Endothelial cell of umbilical vein (primary cell): ENCODE measurements around the gene CBFB. TPM values are rescaled to one million over a fixed set of nuclear protein-coding genes. Genes with fewer than 3 reads are reported as not detected.

Experiments used
- BruUV-seq: library from RNA; stranded (reverse); fragments of 400-500 nt; replicated peaks from 2 replicates; lab custom pipeline; 2021; lab: Mats Ljungman, UMichigan
- CTCF ChIA-PET: fragments of 300-600, 350-600 bp; sonication (Branson Sonifier 250); formaldehyde crosslinking; loops from one replicate; lab custom pipeline; 2021; ENCODE audit warnings: antibody characterized with exemption, inconsistent platforms; lab: Charles Lee
- POLR2A ChIA-PET: fragments of 300-600, 350-600 bp; sonication (Branson Sonifier 250); formaldehyde crosslinking; loops from one replicate; lab custom pipeline; 2021; ENCODE audit warnings: antibody characterized with exemption, inconsistent platforms; lab: Charles Lee
- DNase-seq: peaks from one replicate; pipeline ENCODE4 v3.0.0-alpha.2; 2011; ENCODE audit warnings: low read depth, low spot score
- FAIRE-seq: peaks from 2 replicates; lab custom pipeline; 2011; peaks lifted over from hg19 to GRCh38; lab: Jason Lieb, UNC
- H2AFZ ChIP-seq: 2 replicates; pipeline ENCODE4 v1.6.0; 2012; ENCODE audit warnings: low read depth, low read length, control low read depth, inconsistent platforms
- H3K27ac ChIP-seq: 2 replicates; pipeline ENCODE4 v1.5.1; 2011; ENCODE audit warnings: low read depth, mild to moderate bottlenecking, control low read depth, low read length, moderate library complexity; ENCODE audit not compliant: insufficient read depth
- H3K27me3 ChIP-seq, 2 experiments: 2 replicates each; pipeline versions ENCODE4 v1.6.0 to v1.6.1; 2011; ENCODE audit warnings: low read length in 2 of 2, mixed read lengths in 1 of 2; ENCODE audit not compliant: control insufficient read depth in 2 of 2, insufficient read depth in 2 of 2
- H3K36me3 ChIP-seq, 2 experiments: 2 replicates in 1 of 2; 3 replicates in 1 of 2; pipeline ENCODE4 v1.5.1; 2011; ENCODE audit warnings: low read length in 2 of 2, mild to moderate bottlenecking in 1 of 2, moderate library complexity in 1 of 2; ENCODE audit not compliant: control insufficient read depth in 2 of 2, insufficient read depth in 2 of 2; ENCODE audit errors: extremely low read depth in 1 of 2
- H3K4me1 ChIP-seq: 3 replicates; pipeline ENCODE4 v1.5.1; 2011; ENCODE audit warnings: mild to moderate bottlenecking, low read length; ENCODE audit not compliant: control insufficient read depth, insufficient read depth; ENCODE audit errors: extremely low read depth
- H3K4me2 ChIP-seq: 2 replicates; pipeline ENCODE4 v1.6.1; 2011; ENCODE audit warnings: low read length, control low read depth, mixed read lengths; ENCODE audit not compliant: insufficient read depth
- H3K4me3 ChIP-seq, 3 experiments: fragments of 200-600 bp in 1 of 3; sonication (generic), shearing (Covaris generic) in 1 of 3; replicated peaks in 1 of 3; 2 replicates each; pipeline ENCODE4 v1.5.1; 2011 to 2016; ENCODE audit warnings: control low read depth in 3 of 3, low read length in 3 of 3, mild to moderate bottlenecking in 2 of 3, inconsistent platforms in 1 of 3, low read depth in 1 of 3, moderate library complexity in 1 of 3; ENCODE audit not compliant: insufficient read depth in 1 of 3
- H3K79me2 ChIP-seq: 2 replicates; pipeline ENCODE4 v1.6.0; 2012; ENCODE audit warnings: low read length, inconsistent platforms; ENCODE audit not compliant: control insufficient read depth, insufficient read depth
- H3K9ac ChIP-seq: replicated peaks from 2 replicates; pipeline ENCODE3; 2011; ENCODE audit warnings: low read length, control low read depth; ENCODE audit not compliant: insufficient read depth; ENCODE audit errors: extremely low read depth
- H3K9me1 ChIP-seq: replicated peaks from 3 replicates; pipeline ENCODE4 v1.6.0; 2011; ENCODE audit warnings: mild to moderate bottlenecking, low read length; ENCODE audit not compliant: control insufficient read depth, insufficient read depth; ENCODE audit errors: extremely low read depth
- H3K9me3 ChIP-seq: replicated peaks from 2 replicates; pipeline ENCODE4 v1.5.1; 2012; ENCODE audit warnings: low read length, inconsistent platforms; ENCODE audit not compliant: control insufficient read depth, insufficient read depth
- H4K20me1 ChIP-seq: replicated peaks from 2 replicates; pipeline ENCODE3; 2011; ENCODE audit warnings: mild to moderate bottlenecking, low read length; ENCODE audit not compliant: control insufficient read depth, insufficient read depth; ENCODE audit errors: extremely low read depth
- EZH2 ChIP-seq: IDR thresholded peaks from 2 replicates; pipeline ENCODE4 v1.6.1; 2012; ENCODE audit warnings: borderline replicate concordance, low read depth, mild to moderate bottlenecking, moderate library complexity, low read length, inconsistent platforms; ENCODE audit not compliant: severe bottlenecking
- FOS ChIP-seq: IDR thresholded peaks from 2 replicates; pipeline ENCODE4 v1.6.1; 2011; ENCODE audit warnings: mild to moderate bottlenecking, low read length, moderate library complexity, borderline replicate concordance; ENCODE audit not compliant: insufficient read depth
- GATA2 ChIP-seq: IDR thresholded peaks from 2 replicates; pipeline ENCODE4 v1.7.0; 2011; ENCODE audit warnings: low read depth, mild to moderate bottlenecking, moderate library complexity, mixed read lengths, low read length; ENCODE audit not compliant: insufficient read length, insufficient read depth
- JUN ChIP-seq: IDR thresholded peaks from 2 replicates; pipeline ENCODE4 v1.6.1; 2011; ENCODE audit warnings: borderline replicate concordance, low read depth; ENCODE audit not compliant: insufficient read length, insufficient read depth
- MYC ChIP-seq: IDR thresholded peaks from one replicate; pipeline ENCODE4 v1.6.1; 2011; ENCODE audit warnings: mild to moderate bottlenecking, low read depth, low read length
- POLR2A ChIP-seq: IDR thresholded peaks from 2 replicates; pipeline ENCODE4 v1.6.1; 2012; ENCODE audit warnings: low read depth, mild to moderate bottlenecking, control low read depth, low read length
- POLR2AphosphoS5 ChIP-seq: IDR thresholded peaks from 2 replicates; pipeline ENCODE4 v1.6.1; 2012; ENCODE audit warnings: low read depth, mild to moderate bottlenecking, control low read depth, low read length, moderate library complexity; ENCODE audit not compliant: insufficient read depth
- dilution Hi-C: fragments of 300-500 bp; cut with MboI; formaldehyde crosslinking; loops from one replicate; pipeline ENCODE4 v1.15.0; 2019; ENCODE audit warnings: low sequenced_read_pairs; ENCODE audit not compliant: extremely low pct_ligation_motif_present
- intact Hi-C: fragments of 100-400 bp; cut with micrococcal nuclease; formaldehyde crosslinking; loops from one replicate; pipeline ENCODE4 v1.10.0; 2022
- polyA plus RNA-seq, 4 experiments: library from polyadenylated mRNA; depleted of rRNA in 3 of 4; stranded (reverse) in 3 of 4; unstranded in 1 of 4; fragments of >200 nt; gene quantifications; 2 replicates each; pipeline versions ENCODE4 v1.2.1 to v1.2.3, GENCODE V29; 2011 to 2012; ENCODE audit warnings: missing spikeins in 1 of 4
- total RNA-seq: library from RNA; stranded (reverse); gene quantifications from 2 replicates; pipeline ENCODE4 v1.2.3, GENCODE V29; 2021
- TF ChIP-seq, protein P1 (sequence below): IDR thresholded peaks from 2 replicates; pipeline ENCODE4 v1.6.1; 2011; ENCODE audit not compliant: insufficient read depth, insufficient read length
- TF ChIP-seq, protein P2 (sequence below), 2 donors: IDR thresholded peaks; 1 replicate in 1 of 2; 2 replicates in 1 of 2; pipeline ENCODE4 v1.5.1; 2011; ENCODE audit warnings: low read length in 2 of 2, mild to moderate bottlenecking in 2 of 2, moderate library complexity in 2 of 2, control low read depth in 1 of 2, inconsistent platforms in 1 of 2, low read depth in 1 of 2; ENCODE audit not compliant: insufficient read depth in 1 of 2; ENCODE audit errors: extremely low read depth in 1 of 2

CBFB gene
- total and polyA plus RNA-seq, 2 donors (not counting 3 experiments of a cell fraction or from before 2014, with no cell fraction given): 27.8 to 103 TPM

DNA sequence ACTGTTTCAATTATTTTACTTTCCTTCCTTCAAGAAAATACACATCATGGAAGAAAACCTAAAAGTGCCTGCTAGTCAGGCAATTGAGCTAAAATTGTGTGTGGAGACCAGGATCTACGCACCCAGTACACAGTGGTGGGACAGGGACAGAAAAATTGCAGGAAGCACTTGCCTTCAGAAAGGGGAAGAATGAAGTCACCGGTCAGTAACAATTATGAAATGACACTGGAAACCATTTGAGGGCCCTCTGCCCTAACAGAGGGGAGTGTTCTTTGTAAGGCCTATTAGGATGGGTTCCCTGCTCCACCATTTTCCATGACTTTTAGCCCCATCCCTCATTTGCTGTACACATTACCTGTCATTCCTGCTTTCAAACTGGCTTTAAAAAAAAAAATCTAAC lies 76.3 kb downstream of the CBFB start:
- Histone ChIP-seq H4K20me1 (no peaks in the 10 kb centered on the region), H3K36me3 (peaks cover 2 to 5% of the 10 kb centered on the region in 2 experiments), H3K27ac (no peak overlapping the region), H3K79me2 (peaks cover 3% of the 10 kb centered on the region), H3K9ac (no peak overlapping the region), H3K4me1 (peaks cover 6% of the 10 kb centered on the region), H3K9me3 (no peaks in the 10 kb centered on the region), H3K4me3 (no peak overlapping the region), H3K9me1 (no peaks in the 10 kb centered on the region), H2AFZ (no peak overlapping the region), H3K27me3 (no peaks in the 10 kb centered on the region), H3K4me2 (no peak overlapping the region)
- TF ChIP-seq MYC: no peak
- no peak for TF ChIP-seq EZH2
- no peak for TF ChIP-seq JUN
- no peak for TF ChIP-seq FOS
- no peak for TF ChIP-seq POLR2A
- TF ChIP-seq, protein P1, sequence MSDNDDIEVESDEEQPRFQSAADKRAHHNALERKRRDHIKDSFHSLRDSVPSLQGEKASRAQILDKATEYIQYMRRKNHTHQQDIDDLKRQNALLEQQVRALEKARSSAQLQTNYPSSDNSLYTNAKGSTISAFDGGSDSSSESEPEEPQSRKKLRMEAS: no peak
- CTCF ChIA-PET: interaction anchor here (1.3 to 9.0 kb wide), 4 partner anchors 11 to 86 kb away, joined by 4 to 86 read pairs (median 36); no protein-coding TSS in a partner anchor
- dilution Hi-C loops: no loop called here
- no TSS peak for BruUV-seq
- FAIRE-seq (no peak), DNase-seq (no peak)
- intact Hi-C loops: no loop called here
- POLR2A ChIA-PET: no interaction called here

DNA sequence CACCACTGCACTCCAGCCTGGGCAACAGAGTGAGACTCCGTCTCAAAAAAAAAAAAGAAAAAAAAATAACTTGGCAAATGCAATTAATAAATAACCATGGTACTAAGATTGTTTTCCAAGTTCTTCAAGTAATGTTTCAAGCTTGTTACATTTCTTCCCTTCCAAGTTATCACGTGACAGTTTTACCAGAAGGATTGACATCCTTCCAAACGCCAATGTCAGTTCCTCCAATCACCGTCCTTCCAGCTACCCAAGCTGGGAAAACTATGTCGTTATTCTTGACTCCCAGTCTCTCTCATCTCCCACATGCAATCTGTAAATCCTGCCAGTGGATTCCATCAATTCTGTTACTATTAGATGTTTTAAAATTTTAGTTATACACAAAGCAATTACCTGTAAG lies 76.9 kb downstream of the CBFB start:
- Histone ChIP-seq H3K79me2 (peaks cover 8% of the 10 kb centered on the region), H3K4me3 (no peak overlapping the region), H3K9me1 (no peaks in the 10 kb centered on the region), H4K20me1 (no peaks in the 10 kb centered on the region), H3K4me2 (no peak overlapping the region), H3K9me3 (no peaks in the 10 kb centered on the region), H3K36me3 (peaks cover 2 to 5% of the 10 kb centered on the region in 2 experiments), H2AFZ (no peak overlapping the region), H3K4me1 (peaks cover 10% of the 10 kb centered on the region), H3K27me3 (no peaks in the 10 kb centered on the region), H3K9ac (no peak overlapping the region), H3K27ac (no peak overlapping the region)
- ChIA-PET POLR2A (no interaction called here), CTCF (interaction anchor here (0.6 to 9.0 kb wide), 4 partner anchors 11 to 87 kb away, joined by 4 to 86 read pairs (median 9); no protein-coding TSS in a partner anchor)
- intact Hi-C loops (no loop called here), dilution Hi-C loops (no loop called here)
- no peak for FAIRE-seq
- no peak for TF ChIP-seq EZH2
- no peak for TF ChIP-seq POLR2A
- TF ChIP-seq MYC: no peak
- TF ChIP-seq, protein P1: no peak
- TF ChIP-seq POLR2AphosphoS5: no peak
- no peak for TF ChIP-seq FOS
- TF ChIP-seq JUN: no peak
- TF ChIP-seq GATA2: no peak
- TF ChIP-seq, protein P2, sequence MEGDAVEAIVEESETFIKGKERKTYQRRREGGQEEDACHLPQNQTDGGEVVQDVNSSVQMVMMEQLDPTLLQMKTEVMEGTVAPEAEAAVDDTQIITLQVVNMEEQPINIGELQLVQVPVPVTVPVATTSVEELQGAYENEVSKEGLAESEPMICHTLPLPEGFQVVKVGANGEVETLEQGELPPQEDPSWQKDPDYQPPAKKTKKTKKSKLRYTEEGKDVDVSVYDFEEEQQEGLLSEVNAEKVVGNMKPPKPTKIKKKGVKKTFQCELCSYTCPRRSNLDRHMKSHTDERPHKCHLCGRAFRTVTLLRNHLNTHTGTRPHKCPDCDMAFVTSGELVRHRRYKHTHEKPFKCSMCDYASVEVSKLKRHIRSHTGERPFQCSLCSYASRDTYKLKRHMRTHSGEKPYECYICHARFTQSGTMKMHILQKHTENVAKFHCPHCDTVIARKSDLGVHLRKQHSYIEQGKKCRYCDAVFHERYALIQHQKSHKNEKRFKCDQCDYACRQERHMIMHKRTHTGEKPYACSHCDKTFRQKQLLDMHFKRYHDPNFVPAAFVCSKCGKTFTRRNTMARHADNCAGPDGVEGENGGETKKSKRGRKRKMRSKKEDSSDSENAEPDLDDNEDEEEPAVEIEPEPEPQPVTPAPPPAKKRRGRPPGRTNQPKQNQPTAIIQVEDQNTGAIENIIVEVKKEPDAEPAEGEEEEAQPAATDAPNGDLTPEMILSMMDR (IDR thresholded peaks at IDR 0.05; ENCODE audit: extremely low read depth in 1 of 2, insufficient read depth in 1 of 2, low read depth in 1 of 2, low read length in 2 of 2): no peak
- DNase-seq: no peak
- BruUV-seq: no TSS peak
